Ishikawa (cell line): ENCODE measurements around the gene CDH23.

ENCODE experiments used
- CEBPB ChIP-seq: IDR thresholded peaks from 2 replicates; pipeline ENCODE4 v1.6.1; 2012
- EGR1 ChIP-seq: IDR thresholded peaks from 2 replicates; pipeline ENCODE4 v1.6.1; 2012
- EP300 ChIP-seq: IDR thresholded peaks from 2 replicates; pipeline ENCODE4 v1.6.1; 2012; ENCODE audit warnings: borderline replicate concordance
- MAX ChIP-seq: IDR thresholded peaks from 2 replicates; pipeline ENCODE4 v1.6.1; 2012
- RAD21 ChIP-seq: IDR thresholded peaks from 2 replicates; pipeline ENCODE4 v1.6.1; 2012; ENCODE audit warnings: low read depth
- REST ChIP-seq: IDR thresholded peaks from 2 replicates; pipeline ENCODE4 v1.6.1; 2012; ENCODE audit warnings: low read depth, mild to moderate bottlenecking
- TAF1 ChIP-seq: IDR thresholded peaks from 2 replicates; pipeline ENCODE4 v1.6.1; 2012; ENCODE audit warnings: low read depth, mild to moderate bottlenecking
- ZBTB7A ChIP-seq: IDR thresholded peaks from 2 replicates; pipeline ENCODE4 v1.6.1; 2012; ENCODE audit warnings: low read depth

GRCh38 chr10:71717056-71717455 lies 320.3 kb downstream of the CDH23 start:
- TF ChIP-seq EGR1 (no peak), MAX (no peak), ZBTB7A (no peak), TAF1 (no peak), REST (no peak), EP300 (no peak), RAD21 (no peak), CEBPB (no peak)
